WTC11 (cell line): ENCODE measurements around the gene C19orf73. TPM values are rescaled to one million over a fixed set of nuclear protein-coding genes. Genes with fewer than 3 reads are reported as not detected.

ENCODE experiments used
- ATAC-seq: fragments of 200-7000 bp; cut with Tn5 transposase; 2 replicates; pipeline ENCODE4 v1.10.0; 2021; ENCODE audit warnings: mild to moderate bottlenecking, moderate library complexity
- Bru-seq: library from RNA; stranded (reverse); fragments of 400-500 nt; gene quantifications from one replicate; lab custom pipeline; 2021; lab: Mats Ljungman, UMichigan
- CTCF ChIA-PET: fragments of 300-600 bp; sonication (Branson Sonifier 250); formaldehyde crosslinking; loops from one replicate; lab custom pipeline; 2021; ENCODE audit warnings: antibody characterized with exemption; lab: Charles Lee
- POLR2A ChIA-PET: fragments of 350-600 bp; sonication (Branson Sonifier 250); formaldehyde crosslinking; loops from one replicate; lab custom pipeline; 2021; ENCODE audit warnings: antibody characterized with exemption; lab: Charles Lee
- DNase-seq: peaks from one replicate; pipeline ENCODE4 v3.0.0; 2021; ENCODE audit warnings: low spot score
- H3K27ac Mint-ChIP-seq: 2 replicates; pipeline ENCODE4 v1.8.0; 2021; ENCODE audit warnings: mixed read lengths
- H3K27me3 Mint-ChIP-seq: 2 replicates; pipeline ENCODE4 v1.8.0; 2021; ENCODE audit warnings: low read depth, mild to moderate bottlenecking, moderate library complexity, mixed read lengths
- H3K36me3 Mint-ChIP-seq: 2 replicates; pipeline ENCODE4 v1.8.0; 2021; ENCODE audit warnings: mixed read lengths
- H3K4me1 Mint-ChIP-seq: 2 replicates; pipeline ENCODE4 v1.8.0; 2022; ENCODE audit warnings: mixed read lengths
- H3K4me3 Mint-ChIP-seq: 2 replicates; pipeline ENCODE4 v1.8.0; 2021; ENCODE audit warnings: mild to moderate bottlenecking, moderate library complexity, mixed read lengths
- H3K9me3 Mint-ChIP-seq: 2 replicates; pipeline ENCODE4 v1.8.0; 2021; ENCODE audit warnings: mixed read lengths
- CTCF ChIP-seq: fragments of 200-600 bp; IDR thresholded peaks from 2 replicates; pipeline ENCODE4 v1.8.0; 2022; ENCODE audit warnings: antibody characterized with exemption
- E2F1 ChIP-seq: sonication (generic); formaldehyde crosslinking; IDR thresholded peaks from 2 replicates; pipeline ENCODE4 v1.8.0; 2022; ENCODE audit warnings: mild to moderate bottlenecking, missing genetic modification reagents
- E2F5 ChIP-seq: sonication (generic); formaldehyde crosslinking; IDR thresholded peaks from 2 replicates; pipeline ENCODE4 v1.8.1; 2022; ENCODE audit warnings: mild to moderate bottlenecking, moderate library complexity, missing genetic modification reagents
- ERG ChIP-seq: fragments of 250-450 bp; sonication (Bioruptor Pico); IDR thresholded peaks from 2 replicates; pipeline ENCODE4 v1.8.0; 2021; ENCODE audit warnings: mild to moderate bottlenecking
- GRHL2 ChIP-seq: fragments of 250-450 bp; sonication (Bioruptor Pico); IDR thresholded peaks from 2 replicates; pipeline ENCODE4 v1.8.0; 2022; ENCODE audit warnings: mild to moderate bottlenecking, moderate library complexity; ENCODE audit not compliant: insufficient replicate concordance, severe bottlenecking
- GTF2I ChIP-seq: fragments of 250-450 bp; sonication (Bioruptor Pico); conservative IDR thresholded peaks from 2 replicates; pipeline ENCODE4 v1.4.0; 2021; ENCODE audit warnings: mild to moderate bottlenecking
- JAZF1 ChIP-seq: fragments of 250-450 bp; sonication (Bioruptor Pico); IDR thresholded peaks from 2 replicates; pipeline ENCODE4 v1.9.0; 2021; ENCODE audit warnings: moderate library complexity, mild to moderate bottlenecking, inconsistent platforms
- KAT7 ChIP-seq: sonication (generic); formaldehyde crosslinking; IDR thresholded peaks from 2 replicates; pipeline ENCODE4 v1.8.1; 2023; ENCODE audit warnings: missing genetic modification reagents, mild to moderate bottlenecking, borderline replicate concordance
- NR2C2 ChIP-seq: sonication (generic); formaldehyde crosslinking; IDR thresholded peaks from 2 replicates; pipeline ENCODE4 v1.8.0; 2022; ENCODE audit warnings: mild to moderate bottlenecking, missing genetic modification reagents
- TCF7 ChIP-seq: sonication (generic); formaldehyde crosslinking; IDR thresholded peaks from 2 replicates; pipeline ENCODE4 v1.8.0; 2022; ENCODE audit warnings: mild to moderate bottlenecking, low read depth, missing genetic modification reagents, moderate library complexity
- TP53 ChIP-seq: sonication (generic); formaldehyde crosslinking; IDR thresholded peaks from 2 replicates; pipeline ENCODE4 v1.8.1; 2023; ENCODE audit warnings: mild to moderate bottlenecking, missing genetic modification reagents
- ZNF138 ChIP-seq: sonication (generic); formaldehyde crosslinking; conservative IDR thresholded peaks from 2 replicates; pipeline ENCODE4 v1.8.1; 2022; ENCODE audit warnings: mild to moderate bottlenecking, moderate library complexity, missing genetic modification reagents
- ZNF219 ChIP-seq: sonication (generic); formaldehyde crosslinking; IDR thresholded peaks from 2 replicates; pipeline ENCODE4 v1.8.0; 2023; ENCODE audit warnings: missing genetic modification reagents, mild to moderate bottlenecking, borderline replicate concordance
- ZNF263 ChIP-seq: sonication (generic); formaldehyde crosslinking; IDR thresholded peaks from 2 replicates; pipeline ENCODE4 v1.8.1; 2022; ENCODE audit warnings: low read depth, mild to moderate bottlenecking, moderate library complexity, missing genetic modification reagents
- long read RNA-seq, 3 experiments: library from RNA in 1 of 3; library from capped mRNA in 1 of 3; library from polyadenylated mRNA in 1 of 3; unstranded in 2 of 3; stranded (forward) in 1 of 3; transcript quantifications; one replicate each; pipeline ENCODE4 v2.0.0, GENCODE V29; 2021
- total RNA-seq: library from RNA; stranded (reverse); gene quantifications from 3 replicates; pipeline ENCODE4 v1.2.3, GENCODE V29; 2021
- TF ChIP-seq, protein P1 (sequence below): sonication (generic); formaldehyde crosslinking; IDR thresholded peaks from 2 replicates; pipeline ENCODE4 v1.8.1; 2022; ENCODE audit warnings: missing genetic modification reagents, borderline replicate concordance
- TF ChIP-seq, protein P2 (sequence below): sonication (generic); formaldehyde crosslinking; IDR thresholded peaks from 2 replicates; pipeline ENCODE4 v1.8.1; 2022; ENCODE audit warnings: low read depth, missing genetic modification reagents, borderline replicate concordance
- TF ChIP-seq, protein P3 (sequence below): fragments of 250-450 bp; sonication (Bioruptor Pico); conservative IDR thresholded peaks from 2 replicates; pipeline ENCODE4 v1.9.0; 2021; ENCODE audit warnings: mild to moderate bottlenecking
- TF ChIP-seq, protein P4 (sequence below): sonication (generic); formaldehyde crosslinking; IDR thresholded peaks from 2 replicates; pipeline ENCODE4 v1.8.0; 2022; ENCODE audit warnings: mild to moderate bottlenecking, missing genetic modification reagents
- TF ChIP-seq, protein P5 (sequence below): sonication (generic); formaldehyde crosslinking; IDR thresholded peaks from 2 replicates; pipeline ENCODE4 v1.8.1; 2023; ENCODE audit warnings: mild to moderate bottlenecking, missing genetic modification reagents, moderate library complexity
- TF ChIP-seq, protein P6 (sequence below): sonication (generic); formaldehyde crosslinking; IDR thresholded peaks from 2 replicates; pipeline ENCODE4 v1.8.0; 2022; ENCODE audit warnings: mild to moderate bottlenecking, missing genetic modification reagents

Gene C19orf73
- total RNA-seq (3.1 to 3.4 TPM (median 3.2 TPM) in 3 replicates), Bru-seq, nascent RNA (percentile 51 among the genes with signal in this experiment)
- long read RNA-seq, experiment 1, partial matches to known transcripts: 0 of 3 reads
- long read RNA-seq, experiment 1, other reads (novel, unspliced or antisense): 0 of 3 reads
- long read RNA-seq, experiment 2, partial matches to known transcripts: 0 of 2 reads
- long read RNA-seq, experiment 2, other reads (novel, unspliced or antisense): 0 of 2 reads
- long read RNA-seq, experiment 3: 0 reads

- peak; percentile 94 for DNase-seq
- ATAC-seq: peak; percentile 81
- peaks cover 64% of the 10 kb centered on the region for H3K27me3 Mint-ChIP-seq
- no peaks in the 10 kb centered on the region for H3K9me3 Mint-ChIP-seq
- H3K36me3 Mint-ChIP-seq: no peaks in the 10 kb centered on the region
- ChIA-PET CTCF (interaction anchor here (1.0 to 2.7 kb wide), 8 partner anchors 21 to 125 kb away, joined by 3 to 18 read pairs (median 7); partner anchors contain the start of gene RUVBL2), POLR2A (no interaction called here)
- H3K4me3 Mint-ChIP-seq: peak within 1 kb of the TSS; percentile 75
- peak within 1 kb of the TSS; percentile 61 for H3K27ac Mint-ChIP-seq
- H3K4me1 Mint-ChIP-seq: peaks cover 14% of the 10 kb centered on the region
- TF ChIP-seq, protein P1, sequence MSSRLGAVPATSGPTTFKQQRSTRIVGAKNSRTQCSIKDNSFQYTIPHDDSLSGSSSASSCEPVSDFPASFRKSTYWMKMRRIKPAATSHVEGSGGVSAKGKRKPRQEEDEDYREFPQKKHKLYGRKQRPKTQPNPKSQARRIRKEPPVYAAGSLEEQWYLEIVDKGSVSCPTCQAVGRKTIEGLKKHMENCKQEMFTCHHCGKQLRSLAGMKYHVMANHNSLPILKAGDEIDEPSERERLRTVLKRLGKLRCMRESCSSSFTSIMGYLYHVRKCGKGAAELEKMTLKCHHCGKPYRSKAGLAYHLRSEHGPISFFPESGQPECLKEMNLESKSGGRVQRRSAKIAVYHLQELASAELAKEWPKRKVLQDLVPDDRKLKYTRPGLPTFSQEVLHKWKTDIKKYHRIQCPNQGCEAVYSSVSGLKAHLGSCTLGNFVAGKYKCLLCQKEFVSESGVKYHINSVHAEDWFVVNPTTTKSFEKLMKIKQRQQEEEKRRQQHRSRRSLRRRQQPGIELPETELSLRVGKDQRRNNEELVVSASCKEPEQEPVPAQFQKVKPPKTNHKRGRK (CRISPR knock-in tag): no peak
- 0 out of 2 replicates have a peak, but pooled peaks have one; percentile 62 for TF ChIP-seq TCF7
- no peak for TF ChIP-seq NR2C2 (CRISPR knock-in tag)
- no peak for TF ChIP-seq CTCF
- peak; percentile 44; the same call in 1 of the 2 replicates for TF ChIP-seq E2F5
- no peak for TF ChIP-seq ZNF138 (CRISPR knock-in tag)
- TF ChIP-seq TP53 (CRISPR knock-in tag): no peak
- TF ChIP-seq, protein P2, sequence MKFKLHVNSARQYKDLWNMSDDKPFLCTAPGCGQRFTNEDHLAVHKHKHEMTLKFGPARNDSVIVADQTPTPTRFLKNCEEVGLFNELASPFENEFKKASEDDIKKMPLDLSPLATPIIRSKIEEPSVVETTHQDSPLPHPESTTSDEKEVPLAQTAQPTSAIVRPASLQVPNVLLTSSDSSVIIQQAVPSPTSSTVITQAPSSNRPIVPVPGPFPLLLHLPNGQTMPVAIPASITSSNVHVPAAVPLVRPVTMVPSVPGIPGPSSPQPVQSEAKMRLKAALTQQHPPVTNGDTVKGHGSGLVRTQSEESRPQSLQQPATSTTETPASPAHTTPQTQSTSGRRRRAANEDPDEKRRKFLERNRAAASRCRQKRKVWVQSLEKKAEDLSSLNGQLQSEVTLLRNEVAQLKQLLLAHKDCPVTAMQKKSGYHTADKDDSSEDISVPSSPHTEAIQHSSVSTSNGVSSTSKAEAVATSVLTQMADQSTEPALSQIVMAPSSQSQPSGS: peak; percentile 65; the same call in 1 of the 2 replicates
- TF ChIP-seq, protein P3, sequence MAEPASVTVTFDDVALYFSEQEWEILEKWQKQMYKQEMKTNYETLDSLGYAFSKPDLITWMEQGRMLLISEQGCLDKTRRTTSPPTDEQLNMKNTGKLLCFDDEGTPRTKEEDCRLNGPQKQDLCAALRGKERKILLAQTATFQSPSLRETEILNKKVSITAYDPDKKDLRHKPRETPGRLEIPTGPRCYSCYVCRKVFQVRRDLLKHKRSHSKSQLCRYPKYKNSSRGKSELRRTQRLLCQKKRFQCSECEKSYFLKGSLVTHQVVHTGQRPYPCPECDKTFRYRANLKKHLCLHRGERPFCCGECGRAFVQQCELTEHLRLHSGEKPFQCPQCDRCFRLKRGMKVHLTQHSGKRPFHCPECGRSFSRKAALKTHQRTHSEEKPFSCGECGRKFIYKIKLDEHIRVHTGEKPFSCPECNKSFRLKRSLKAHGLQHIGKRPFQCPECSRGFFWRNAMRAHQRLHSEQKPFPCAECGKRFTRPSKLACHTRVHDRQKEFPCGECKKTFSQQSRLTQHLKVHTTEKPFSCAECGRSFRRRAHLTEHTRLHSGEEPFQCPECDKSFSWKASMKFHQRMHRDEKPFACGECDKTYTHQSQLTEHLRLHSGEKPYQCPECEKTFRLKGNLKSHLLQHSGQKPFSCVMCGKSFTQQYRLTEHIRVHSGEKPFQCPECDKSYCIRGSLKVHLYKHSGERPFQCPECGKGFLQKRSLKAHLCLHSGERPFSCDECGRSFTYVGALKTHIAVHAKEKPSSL (CRISPR knock-in tag): no peak
- TF ChIP-seq E2F1 (CRISPR knock-in tag): no peak
- TF ChIP-seq KAT7 (CRISPR knock-in tag): no peak
- TF ChIP-seq GTF2I: no peak
- TF ChIP-seq, protein P4, sequence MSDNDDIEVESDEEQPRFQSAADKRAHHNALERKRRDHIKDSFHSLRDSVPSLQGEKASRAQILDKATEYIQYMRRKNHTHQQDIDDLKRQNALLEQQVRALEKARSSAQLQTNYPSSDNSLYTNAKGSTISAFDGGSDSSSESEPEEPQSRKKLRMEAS: peak; percentile 87
- peak; percentile 72; the same call in 1 of the 2 replicates for TF ChIP-seq ERG (CRISPR knock-in tag)
- TF ChIP-seq, protein P5, sequence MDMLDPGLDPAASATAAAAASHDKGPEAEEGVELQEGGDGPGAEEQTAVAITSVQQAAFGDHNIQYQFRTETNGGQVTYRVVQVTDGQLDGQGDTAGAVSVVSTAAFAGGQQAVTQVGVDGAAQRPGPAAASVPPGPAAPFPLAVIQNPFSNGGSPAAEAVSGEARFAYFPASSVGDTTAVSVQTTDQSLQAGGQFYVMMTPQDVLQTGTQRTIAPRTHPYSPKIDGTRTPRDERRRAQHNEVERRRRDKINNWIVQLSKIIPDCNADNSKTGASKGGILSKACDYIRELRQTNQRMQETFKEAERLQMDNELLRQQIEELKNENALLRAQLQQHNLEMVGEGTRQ (CRISPR knock-in tag): no peak
- no peak for TF ChIP-seq JAZF1 (CRISPR knock-in tag)
- TF ChIP-seq ZNF219: no peak
- TF ChIP-seq, protein P6, sequence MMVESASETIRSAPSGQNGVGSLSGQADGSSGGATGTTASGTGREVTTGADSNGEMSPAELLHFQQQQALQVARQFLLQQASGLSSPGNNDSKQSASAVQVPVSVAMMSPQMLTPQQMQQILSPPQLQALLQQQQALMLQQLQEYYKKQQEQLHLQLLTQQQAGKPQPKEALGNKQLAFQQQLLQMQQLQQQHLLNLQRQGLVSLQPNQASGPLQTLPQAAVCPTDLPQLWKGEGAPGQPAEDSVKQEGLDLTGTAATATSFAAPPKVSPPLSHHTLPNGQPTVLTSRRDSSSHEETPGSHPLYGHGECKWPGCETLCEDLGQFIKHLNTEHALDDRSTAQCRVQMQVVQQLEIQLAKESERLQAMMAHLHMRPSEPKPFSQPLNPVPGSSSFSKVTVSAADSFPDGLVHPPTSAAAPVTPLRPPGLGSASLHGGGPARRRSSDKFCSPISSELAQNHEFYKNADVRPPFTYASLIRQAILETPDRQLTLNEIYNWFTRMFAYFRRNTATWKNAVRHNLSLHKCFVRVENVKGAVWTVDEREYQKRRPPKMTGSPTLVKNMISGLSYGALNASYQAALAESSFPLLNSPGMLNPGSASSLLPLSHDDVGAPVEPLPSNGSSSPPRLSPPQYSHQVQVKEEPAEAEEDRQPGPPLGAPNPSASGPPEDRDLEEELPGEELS (CRISPR knock-in tag): no peak
- no peak for TF ChIP-seq ZNF263
- no peak for TF ChIP-seq GRHL2 (CRISPR knock-in tag)
These were observed at the start of gene C19orf73 for GRCh38 chr19:49118565-49119410. Gene C19orf73, minus strand, starts transcription at chr19:49119143. Its CDS starts 121 bp downstream, at chr19:49119022.
